ENCODE measurements around the gene MFSD1. TPM values are rescaled to one million over a fixed set of nuclear protein-coding genes. Genes with fewer than 3 reads are reported as not detected.
A peak's percentile ranks its signal among the peaks of the same experiment; 100 is the strongest.
"Not testable (repeated sequence)": the region's sequence is repeated elsewhere in the genome, so short reads cannot be mapped to it uniquely, and the experiment has no call there.

MFSD1 gene
- total and polyA plus RNA-seq, 2 experiments from 2014 or later, result 12.4 to 31.8 TPM

DNA sequence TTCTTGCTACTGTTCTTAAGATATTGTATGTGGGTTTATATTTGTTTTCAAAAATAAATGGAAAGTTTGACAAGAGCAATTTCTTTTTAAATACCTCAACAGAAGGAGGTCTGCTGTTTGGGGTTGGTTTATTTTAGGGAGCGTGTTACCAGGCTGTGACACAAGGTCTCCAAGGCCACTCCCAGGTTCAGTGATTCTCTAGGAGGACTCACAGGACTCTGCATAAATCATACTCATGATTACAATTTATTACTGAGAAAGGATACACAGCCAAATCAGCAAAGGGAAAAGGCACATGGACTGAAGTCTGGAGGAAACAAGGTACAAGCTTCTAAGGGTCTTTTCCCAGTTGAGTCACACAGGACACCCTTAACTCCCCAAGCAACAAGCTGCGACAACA lies 18.8 kb upstream of the MFSD1 start:
- H3K4me3 ChIP-seq, result no peak overlapping the region
- TF ChIP-seq, protein P1, sequence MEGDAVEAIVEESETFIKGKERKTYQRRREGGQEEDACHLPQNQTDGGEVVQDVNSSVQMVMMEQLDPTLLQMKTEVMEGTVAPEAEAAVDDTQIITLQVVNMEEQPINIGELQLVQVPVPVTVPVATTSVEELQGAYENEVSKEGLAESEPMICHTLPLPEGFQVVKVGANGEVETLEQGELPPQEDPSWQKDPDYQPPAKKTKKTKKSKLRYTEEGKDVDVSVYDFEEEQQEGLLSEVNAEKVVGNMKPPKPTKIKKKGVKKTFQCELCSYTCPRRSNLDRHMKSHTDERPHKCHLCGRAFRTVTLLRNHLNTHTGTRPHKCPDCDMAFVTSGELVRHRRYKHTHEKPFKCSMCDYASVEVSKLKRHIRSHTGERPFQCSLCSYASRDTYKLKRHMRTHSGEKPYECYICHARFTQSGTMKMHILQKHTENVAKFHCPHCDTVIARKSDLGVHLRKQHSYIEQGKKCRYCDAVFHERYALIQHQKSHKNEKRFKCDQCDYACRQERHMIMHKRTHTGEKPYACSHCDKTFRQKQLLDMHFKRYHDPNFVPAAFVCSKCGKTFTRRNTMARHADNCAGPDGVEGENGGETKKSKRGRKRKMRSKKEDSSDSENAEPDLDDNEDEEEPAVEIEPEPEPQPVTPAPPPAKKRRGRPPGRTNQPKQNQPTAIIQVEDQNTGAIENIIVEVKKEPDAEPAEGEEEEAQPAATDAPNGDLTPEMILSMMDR (IDR thresholded peaks at IDR 0.05; ENCODE audit: low read depth, low read length), result no peak
- H3K27me3 ChIP-seq, result no peaks in the 10 kb centered on the region
- no peak for DNase-seq (ENCODE audit: low read depth in 1 of 2, low spot score in 1 of 2)
- H3K27ac ChIP-seq, result no peak overlapping the region
- H3K4me1 ChIP-seq (ENCODE audit: low read depth), result no peaks in the 10 kb centered on the region
- no peaks in the 10 kb centered on the region for H3K36me3 ChIP-seq
- no peaks in the 10 kb centered on the region for H3K9me3 ChIP-seq (ENCODE audit: low read depth)

DNA sequence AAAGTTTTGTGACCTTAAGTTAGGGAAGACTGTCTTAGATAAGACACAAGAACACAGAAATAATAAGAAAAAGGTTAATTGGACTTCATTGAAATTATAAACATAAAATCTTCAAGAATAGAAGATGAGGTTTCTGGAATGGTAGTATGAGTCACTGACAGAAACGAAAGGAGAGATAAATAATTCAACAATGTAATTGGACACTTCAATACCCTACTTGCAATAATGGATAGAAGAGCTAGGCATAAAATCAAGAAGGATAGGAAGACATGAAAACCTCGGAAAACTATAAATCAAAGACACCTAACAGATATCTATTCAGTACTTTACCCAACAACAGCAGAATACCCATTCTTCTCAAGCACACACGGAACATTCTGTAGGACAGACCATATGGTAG lies 15.9 kb upstream of the MFSD1 start:
- no peak for DNase-seq (ENCODE audit: low read depth in 1 of 2, low spot score in 1 of 2)
- no peak overlapping the region for H3K27ac ChIP-seq
- no peaks in the 10 kb centered on the region for H3K4me1 ChIP-seq (ENCODE audit: low read depth)
- no peaks in the 10 kb centered on the region for H3K9me3 ChIP-seq (ENCODE audit: low read depth)
- no peak overlapping the region for H3K4me3 ChIP-seq
- no peaks in the 10 kb centered on the region for H3K36me3 ChIP-seq
- no peaks in the 10 kb centered on the region for H3K27me3 ChIP-seq
- TF ChIP-seq, protein P1 (IDR thresholded peaks at IDR 0.05; ENCODE audit: low read depth, low read length), result no peak

DNA sequence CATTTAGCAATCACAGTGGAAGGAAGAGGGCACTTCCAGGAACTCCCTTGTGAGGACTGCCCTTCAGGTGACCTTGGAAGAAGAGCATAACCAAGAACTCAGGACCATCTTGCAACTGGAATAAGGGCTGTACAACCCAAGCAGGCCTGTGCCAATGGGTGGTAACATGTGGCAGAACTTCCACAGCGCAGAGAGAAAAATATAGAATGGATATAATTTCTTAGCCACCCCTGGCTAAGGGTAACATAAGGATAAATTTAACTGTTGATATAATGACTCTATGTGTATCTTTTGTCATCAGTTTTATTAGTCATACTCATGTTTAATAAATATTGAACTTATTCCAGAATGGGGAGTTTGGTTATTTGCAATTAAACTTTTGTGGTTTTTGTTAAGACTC lies 13.4 kb upstream of the MFSD1 start:
- no peak for DNase-seq (ENCODE audit: low read depth in 1 of 2, low spot score in 1 of 2)
- H3K27ac ChIP-seq, result no peak overlapping the region
- TF ChIP-seq, protein P1 (IDR thresholded peaks at IDR 0.05; ENCODE audit: low read depth, low read length), result no peak

DNA sequence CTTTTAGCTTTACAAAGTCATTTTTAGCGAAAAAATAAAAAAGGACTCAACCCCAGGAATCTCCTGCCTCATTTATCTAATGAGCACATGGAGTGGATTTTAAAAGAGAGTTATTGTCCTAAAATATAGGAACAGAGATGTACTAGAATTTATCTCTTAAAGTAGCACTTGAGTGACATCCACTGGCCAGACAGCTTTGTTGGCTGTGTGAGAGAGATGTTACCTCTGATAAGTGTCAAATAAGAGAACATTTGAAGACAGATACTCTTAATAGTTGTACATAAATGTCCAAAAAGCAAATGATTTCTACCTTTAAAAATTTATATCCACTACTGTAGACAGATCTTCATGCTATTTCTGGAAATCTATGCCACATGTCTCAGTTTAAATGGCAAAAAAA lies 12.3 kb upstream of the MFSD1 start:
- no peak overlapping the region for H3K4me3 ChIP-seq
- no peaks in the 10 kb centered on the region for H3K9me3 ChIP-seq (ENCODE audit: low read depth)
- H3K27ac ChIP-seq, result no peak overlapping the region
- TF ChIP-seq, protein P1 (IDR thresholded peaks at IDR 0.05; ENCODE audit: low read depth, low read length), result peak; percentile 39
- H3K27me3 ChIP-seq, result no peaks in the 10 kb centered on the region
- no peaks in the 10 kb centered on the region for H3K36me3 ChIP-seq
- DNase-seq (ENCODE audit: low read depth in 1 of 2, low spot score in 1 of 2), result peak in 1 of 2 donors; percentile 79
- H3K4me1 ChIP-seq (ENCODE audit: low read depth), result no peaks in the 10 kb centered on the region

More for the DNA sequence above, 13.4 kb upstream of the MFSD1 start:
- Histone ChIP-seq H3K36me3 (no peaks in the 10 kb centered on the region), H3K4me3 (no peak overlapping the region), H3K9me3 (ENCODE audit: low read depth) (no peaks in the 10 kb centered on the region), H3K27me3 (no peaks in the 10 kb centered on the region), H3K4me1 (ENCODE audit: low read depth) (no peaks in the 10 kb centered on the region)

DNA sequence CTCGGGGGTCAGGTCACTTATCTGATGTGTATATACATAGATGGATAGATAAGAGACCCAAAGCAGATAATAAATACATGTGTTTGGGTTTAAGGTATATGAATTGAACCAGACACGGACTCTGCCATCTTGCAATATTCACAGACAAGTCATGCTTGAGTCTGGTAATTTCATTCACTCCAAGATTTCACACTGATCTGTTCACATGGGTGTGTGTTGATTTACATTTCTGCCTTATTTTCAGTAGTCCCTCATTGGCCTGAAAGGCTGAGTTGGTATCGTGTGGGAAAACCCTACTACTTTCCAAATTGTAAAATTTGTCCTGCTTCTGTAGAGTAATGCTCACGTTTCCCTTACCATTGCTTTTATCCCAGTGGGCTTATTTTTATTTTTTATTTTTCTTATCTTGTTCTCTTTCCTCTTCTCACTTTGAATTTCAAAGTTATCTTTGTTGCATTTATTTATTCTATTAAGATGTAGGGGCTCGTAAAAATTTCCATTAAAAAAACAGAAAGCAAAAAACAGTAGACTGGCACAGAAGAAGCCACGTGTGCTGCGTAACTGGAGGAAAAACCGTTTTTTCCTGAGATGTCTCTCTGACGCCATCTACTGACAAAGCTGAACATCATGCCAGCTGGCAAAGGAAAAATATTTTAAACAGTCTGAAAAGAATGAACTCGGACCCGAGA lies 10.8 kb upstream of the MFSD1 start:
- Histone ChIP-seq H3K27me3 (peaks cover 7% of the 10 kb centered on the region), H3K4me3 (no peak overlapping the region), H3K4me1 (ENCODE audit: low read depth) (no peaks in the 10 kb centered on the region), H3K27ac (no peak overlapping the region), H3K9me3 (ENCODE audit: low read depth) (no peaks in the 10 kb centered on the region), H3K36me3 (no peaks in the 10 kb centered on the region)
- TF ChIP-seq, protein P1 (IDR thresholded peaks at IDR 0.05; ENCODE audit: low read depth, low read length), result peak; percentile 81
- DNase-seq (ENCODE audit: low read depth in 1 of 2, low spot score in 1 of 2), result peak; percentile 65 to 90

DNA sequence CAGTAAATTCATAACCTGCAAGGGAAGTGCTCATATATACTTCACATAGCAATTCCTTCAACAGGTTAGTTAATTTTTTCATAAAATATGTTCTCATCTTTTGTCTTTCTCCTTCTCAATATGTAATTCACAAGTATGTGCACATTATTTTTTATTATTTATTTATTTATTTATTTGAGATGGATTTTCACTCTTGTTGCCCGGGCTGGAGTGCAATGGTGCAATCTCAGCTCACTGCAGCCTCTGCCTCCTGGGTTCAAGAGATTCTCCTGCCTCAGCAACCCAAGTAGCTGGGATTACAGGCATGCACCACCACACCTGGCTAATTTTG lies 10.3 kb upstream of the MFSD1 start:
- H3K36me3 ChIP-seq; H3K9me3 ChIP-seq (ENCODE audit: low read depth); H3K27ac ChIP-seq; DNase-seq (ENCODE audit: low read depth in 1 of 2, low spot score in 1 of 2); H3K4me1 ChIP-seq (ENCODE audit: low read depth); H3K4me3 ChIP-seq: not testable (repeated sequence)
- H3K27me3 ChIP-seq, result peaks cover 12% of the 10 kb centered on the region
